ENCODE measurements around the gene FHOD3. TPM values are rescaled to one million over a fixed set of nuclear protein-coding genes. Genes with fewer than 3 reads are reported as not detected.

Gene FHOD3
- total RNA-seq, 2 experiments from 2014 or later, result not detected

- no peak overlapping the region for H3K4me3 Mint-ChIP-seq
- ATAC-seq, result no peak
- ChIA-PET CTCF (interaction anchor here (1.1 to 2.7 kb wide), 2 partner anchors 8 to 10 kb away, joined by 3 to 14 read pairs; no protein-coding TSS in a partner anchor), POLR2A (no interaction called here)
- H3K4me1 Mint-ChIP-seq (ENCODE audit: low read depth), result peaks cover 7% of the 10 kb centered on the region
- TF ChIP-seq CTCF (IDR thresholded peaks at IDR 0.05), result no peak
- H3K9me3 Mint-ChIP-seq, result no peaks in the 10 kb centered on the region
- peaks cover 31% of the 10 kb centered on the region for H3K36me3 Mint-ChIP-seq (ENCODE audit: low read depth)
- DNase-seq, result no peak
- H3K27me3 Mint-ChIP-seq, result no peaks in the 10 kb centered on the region
- intact Hi-C loops (cut with micrococcal nuclease), result no loop called here
- H3K27ac Mint-ChIP-seq, result no peak overlapping the region
Measured at GRCh38 chr18:36818652-36819051, 521.1 kb downstream of the FHOD3 start.

- CTCF ChIA-PET, result interaction anchor here (2.7 kb wide), 1 partner anchor 11 kb away, joined by 14 read pairs; no protein-coding TSS in a partner anchor
- Mint-ChIP-seq H3K27ac (no peak overlapping the region), H3K4me1 (ENCODE audit: low read depth) (peaks cover 10% of the 10 kb centered on the region), H3K27me3 (no peaks in the 10 kb centered on the region), H3K4me3 (no peak overlapping the region), H3K9me3 (no peaks in the 10 kb centered on the region), H3K36me3 (ENCODE audit: low read depth) (peaks cover 36% of the 10 kb centered on the region)
- TF ChIP-seq CTCF (IDR thresholded peaks at IDR 0.05), result no peak
- intact Hi-C loops (cut with micrococcal nuclease), result no loop called here
- DNase-seq, result no peak
- no peak for ATAC-seq
- POLR2A ChIA-PET, result no interaction called here
Measured at GRCh38 chr18:36819621-36820020, 522.1 kb downstream of the FHOD3 start.

- no peak for ATAC-seq
- TF ChIP-seq CTCF (IDR thresholded peaks at IDR 0.05), result no peak
- H3K4me1 Mint-ChIP-seq (ENCODE audit: low read depth), result peaks cover 13% of the 10 kb centered on the region
- POLR2A ChIA-PET, result no interaction called here
- H3K27me3 Mint-ChIP-seq, result no peaks in the 10 kb centered on the region
- intact Hi-C loops (cut with micrococcal nuclease), result no loop called here
- H3K27ac Mint-ChIP-seq, result no peak overlapping the region
- DNase-seq, result no peak
- H3K9me3 Mint-ChIP-seq, result no peaks in the 10 kb centered on the region
- CTCF ChIA-PET, result interaction anchor here (1.2 to 1.3 kb wide), 2 partner anchors 11 to 13 kb away, joined by 3 read pairs; no protein-coding TSS in a partner anchor
- no peak overlapping the region for H3K4me3 Mint-ChIP-seq
- peaks cover 34% of the 10 kb centered on the region for H3K36me3 Mint-ChIP-seq (ENCODE audit: low read depth)
Measured at GRCh38 chr18:36821681-36822080, 524.2 kb downstream of the FHOD3 start.

- intact Hi-C loops (cut with micrococcal nuclease), result no loop called here
- ATAC-seq (no peak), DNase-seq (no peak)
- Mint-ChIP-seq H3K4me3 (no peak overlapping the region), H3K4me1 (ENCODE audit: low read depth) (peaks cover 30% of the 10 kb centered on the region), H3K9me3 (no peaks in the 10 kb centered on the region), H3K27ac (no peak overlapping the region), H3K36me3 (ENCODE audit: low read depth) (peaks cover 23% of the 10 kb centered on the region), H3K27me3 (no peaks in the 10 kb centered on the region)
- ChIA-PET POLR2A (no interaction called here), CTCF (interaction anchor here (1.0 kb wide), 1 partner anchor 16 kb away, joined by 3 read pairs; no protein-coding TSS in a partner anchor)
- TF ChIP-seq CTCF (IDR thresholded peaks at IDR 0.05), result no peak
Measured at GRCh38 chr18:36825526-36825925, 528.0 kb downstream of the FHOD3 start.

- no peak overlapping the region for H3K27ac Mint-ChIP-seq
- no peak for TF ChIP-seq CTCF (IDR thresholded peaks at IDR 0.05)
- H3K27me3 Mint-ChIP-seq, result no peaks in the 10 kb centered on the region
- no peak overlapping the region for H3K4me3 Mint-ChIP-seq
- intact Hi-C loops (cut with micrococcal nuclease), result no loop called here
- POLR2A ChIA-PET, result interaction anchor here (0.7 kb wide), 1 partner anchor 242 kb away, joined by 4 read pairs; no protein-coding TSS in a partner anchor
- CTCF ChIA-PET, result interaction anchor here (0.7 to 1.0 kb wide), 3 partner anchors 8 to 17 kb away, joined by 3 to 6 read pairs (median 3); no protein-coding TSS in a partner anchor
- H3K4me1 Mint-ChIP-seq (ENCODE audit: low read depth), result peaks cover 40% of the 10 kb centered on the region
- H3K9me3 Mint-ChIP-seq, result no peaks in the 10 kb centered on the region
- no peak for ATAC-seq
- peaks cover 22% of the 10 kb centered on the region for H3K36me3 Mint-ChIP-seq (ENCODE audit: low read depth)
- no peak for DNase-seq
Measured at GRCh38 chr18:36826556-36826955, 529.0 kb downstream of the FHOD3 start.
